GM18511 (cell line): Measurements from ENCODE around the gene TRAF2.
"Not testable (repeated sequence)": the region's sequence is repeated elsewhere in the genome, so short reads cannot be mapped to it uniquely, and the experiment has no call there.

Source experiments
- ATAC-seq: cut with Tn5 transposase; IDR thresholded peaks from one replicate; pipeline ENCODE4 v1.9.1; 2021; ENCODE audit warnings: mild to moderate bottlenecking, moderate library complexity; ENCODE audit not compliant: unreplicated experiment

The TRAF2 gene

GRCh38 chr9:136885950-136886578 lies at the start of gene TRAF2:
Gene TRAF2 (plus strand): TSS chr9:136886516. CDS start chr9:136898741, 12,225 bp downstream.
- ATAC-seq, result peak; percentile 81

GRCh38 chr9:136837146-136837855 lies 49.0 kb upstream of the TRAF2 start:
- ATAC-seq, result no peak

- not testable (repeated sequence) for ATAC-seq
Measured at GRCh38 chr9:136837856-136838277, 48.4 kb upstream of the TRAF2 start.

GRCh38 chr9:136838314-136839228 lies 47.7 kb upstream of the TRAF2 start:
- no peak for ATAC-seq

GRCh38 chr9:136839229-136840139 lies 46.8 kb upstream of the TRAF2 start:
- no peak for ATAC-seq

- no peak for ATAC-seq
Measured at GRCh38 chr9:136840140-136840876, 46.0 kb upstream of the TRAF2 start.

- ATAC-seq, result no peak
Measured at GRCh38 chr9:136840877-136841645, 45.3 kb upstream of the TRAF2 start.

- ATAC-seq, result not testable (repeated sequence)
Measured at GRCh38 chr9:136841646-136842379, 44.5 kb upstream of the TRAF2 start.

GRCh38 chr9:136842380-136842948 lies 43.9 kb upstream of the TRAF2 start, which contains the start of gene AJM1:
Gene AJM1 (plus strand): TSS chr9:136842478. CDS start chr9:136844415, 1,937 bp downstream.
- ATAC-seq, result peak; percentile 75

- ATAC-seq, result not testable (repeated sequence)
Measured at GRCh38 chr9:136843159-136843800, 43.0 kb upstream of the TRAF2 start.

GRCh38 chr9:136843801-136844740 lies 42.2 kb upstream of the TRAF2 start:
- not testable (repeated sequence) for ATAC-seq

GRCh38 chr9:136844761-136845464 lies 41.4 kb upstream of the TRAF2 start:
- ATAC-seq, result no peak

GRCh38 chr9:136845465-136846260 lies 40.7 kb upstream of the TRAF2 start:
- no peak for ATAC-seq

GRCh38 chr9:136846376-136847087 lies 39.8 kb upstream of the TRAF2 start:
- no peak for ATAC-seq
